IgD-negative memory B cell (primary cell): ENCODE results near the gene ERICH6. TPM values are rescaled to one million over a fixed set of nuclear protein-coding genes. Genes with fewer than 3 reads are reported as not detected.

Source experiments
- H3K27ac Mint-ChIP-seq, 3 donors: one replicate each; pipeline ENCODE4 v1.8.0; 2020 to 2022; ENCODE audit warnings: mild to moderate bottlenecking in 3 of 3, mixed read lengths in 3 of 3, moderate library complexity in 1 of 3
- H3K27me3 Mint-ChIP-seq: one replicate; pipeline ENCODE4 v1.8.0; 2021; ENCODE audit warnings: mixed read lengths
- H3K36me3 Mint-ChIP-seq: one replicate; pipeline ENCODE4 v1.8.0; 2020; ENCODE audit warnings: mild to moderate bottlenecking, mixed read lengths
- H3K4me1 Mint-ChIP-seq, 3 donors: one replicate each; pipeline ENCODE4 v1.8.0; 2020 to 2022; ENCODE audit warnings: mixed read lengths in 3 of 3, mild to moderate bottlenecking in 1 of 3
- H3K4me3 Mint-ChIP-seq, 4 donors: one replicate each; pipeline ENCODE4 v1.8.0; 2020 to 2022; ENCODE audit warnings: mild to moderate bottlenecking in 4 of 4, mixed read lengths in 4 of 4, moderate library complexity in 3 of 4
- H3K9me3 Mint-ChIP-seq, 3 donors: one replicate each; pipeline ENCODE4 v1.8.0; 2020 to 2021; ENCODE audit warnings: mixed read lengths in 3 of 3, mild to moderate bottlenecking in 1 of 3
- polyA plus RNA-seq: library from polyadenylated mRNA; unstranded; fragments of 300-500 nt; fragmentation: Illumina TruSeq; gene quantifications from one replicate; pipeline ENCODE4 v1.2.3, GENCODE V29; 2021

The ERICH6 gene
- polyA plus RNA-seq, 1 donor from 2014 or later, result 0.41 TPM

DNA sequence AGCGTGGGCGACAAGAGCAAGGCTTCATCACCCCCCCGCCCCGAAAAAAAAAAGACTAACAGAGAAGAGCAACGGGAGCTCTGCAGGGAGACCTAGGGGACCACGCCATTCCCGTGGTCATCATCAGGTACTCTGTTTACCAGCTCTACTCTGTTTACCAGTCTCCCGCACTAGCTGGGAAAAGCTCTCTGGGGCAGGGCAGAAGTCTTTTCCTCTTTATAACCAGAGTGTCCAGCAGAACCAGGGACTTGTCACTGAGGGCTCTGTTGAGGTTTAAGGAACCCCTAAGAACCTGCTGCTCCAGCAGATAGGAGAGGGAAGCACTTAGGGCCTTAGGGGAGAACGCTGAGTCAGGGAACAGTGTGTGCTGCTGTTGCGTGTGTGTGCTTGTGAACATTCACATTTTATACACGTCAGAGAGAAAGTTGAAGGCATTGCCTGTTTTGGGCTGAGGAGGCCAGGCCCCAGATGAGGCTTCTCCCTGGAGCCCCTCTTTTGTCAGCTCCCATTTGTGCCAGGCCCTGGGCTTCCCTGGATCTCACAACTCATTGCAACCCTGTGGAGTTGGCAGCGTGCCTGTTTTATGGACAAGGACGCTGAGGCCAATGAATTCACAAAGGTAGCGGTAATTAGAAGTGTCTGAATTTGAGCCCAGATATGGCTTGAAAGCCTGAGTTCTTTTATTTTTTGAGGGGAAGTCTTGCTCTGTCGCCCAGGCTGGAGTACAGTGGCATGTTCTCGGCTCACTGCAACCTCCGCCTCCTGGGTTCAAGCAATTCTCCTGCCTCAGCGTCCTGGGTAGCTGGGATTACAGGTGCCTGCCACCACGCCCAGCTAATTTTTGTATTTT, 24.2 kb upstream of the ERICH6 start:
- Mint-ChIP-seq H3K36me3 (peaks cover 1% of the 10 kb centered on the region), H3K9me3 (no peaks in the 10 kb centered on the region), H3K27ac (no peak overlapping the region)

DNA sequence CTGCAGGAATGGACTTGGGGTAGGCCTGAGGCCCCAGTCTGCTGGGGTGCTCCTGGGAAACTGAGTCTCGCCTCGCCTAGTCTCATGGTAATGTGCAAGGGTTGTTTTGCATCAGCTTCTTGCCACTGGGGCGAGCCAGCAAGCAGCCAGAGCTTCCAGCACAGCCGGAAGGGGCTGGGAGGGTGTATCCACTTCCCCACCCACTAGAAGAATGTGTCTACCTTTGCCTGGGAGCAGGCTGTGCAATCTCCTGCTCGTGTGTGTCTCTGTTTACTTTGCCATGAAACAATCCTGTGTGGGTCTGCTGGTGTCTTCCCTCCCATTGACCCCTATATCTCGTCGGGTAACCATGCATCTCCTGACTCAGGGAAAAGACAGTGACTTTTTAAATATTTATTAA, 21.8 kb upstream of the ERICH6 start:
- no peak overlapping the region for H3K27ac Mint-ChIP-seq
- no peaks in the 10 kb centered on the region for H3K27me3 Mint-ChIP-seq
- H3K9me3 Mint-ChIP-seq, result no peaks in the 10 kb centered on the region
- peaks cover 0 to 6% (median 0%) of the 10 kb centered on the region in 3 donors for H3K4me1 Mint-ChIP-seq
- no peaks in the 10 kb centered on the region for H3K36me3 Mint-ChIP-seq
- H3K4me3 Mint-ChIP-seq, result no peak overlapping the region

More for the DNA sequence above, 24.2 kb upstream of the ERICH6 start:
- no peaks in the 10 kb centered on the region for H3K27me3 Mint-ChIP-seq
- peaks cover 0 to 6% (median 3%) of the 10 kb centered on the region in 3 donors for H3K4me1 Mint-ChIP-seq
- H3K4me3 Mint-ChIP-seq, result no peak overlapping the region

- H3K36me3 Mint-ChIP-seq, result peaks cover 3% of the 10 kb centered on the region
- H3K4me1 Mint-ChIP-seq, result peaks cover 0 to 6% (median 0%) of the 10 kb centered on the region in 3 donors
- no peaks in the 10 kb centered on the region for H3K9me3 Mint-ChIP-seq
- no peak overlapping the region for H3K27ac Mint-ChIP-seq
- H3K27me3 Mint-ChIP-seq, result no peaks in the 10 kb centered on the region
- H3K4me3 Mint-ChIP-seq, result no peak overlapping the region
These were observed 20.2 kb upstream of the ERICH6 start for GRCh38 chr3:150723946-150724345.

DNA sequence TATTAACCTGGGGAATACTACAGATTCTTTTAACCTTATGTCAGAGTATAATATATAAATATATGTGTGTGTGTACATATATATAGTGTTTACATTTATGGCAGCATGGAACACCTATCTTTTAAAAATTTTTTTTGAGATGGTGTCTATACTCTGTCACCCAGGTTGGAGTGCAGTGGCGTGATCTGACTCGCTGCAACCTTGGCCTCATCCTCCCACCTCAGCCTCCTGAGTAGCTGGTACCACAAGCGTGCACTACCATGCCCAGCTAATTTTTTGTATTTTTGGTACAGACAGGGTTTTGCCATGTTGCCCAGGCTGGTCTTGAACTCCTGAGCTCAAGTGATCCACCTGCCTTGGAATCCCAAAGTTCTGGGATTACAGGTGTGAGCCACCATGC, 18.5 kb upstream of the ERICH6 start:
- Mint-ChIP-seq H3K4me3 (no peak overlapping the region), H3K36me3 (peaks cover 3% of the 10 kb centered on the region), H3K9me3 (no peaks in the 10 kb centered on the region), H3K4me1 (peaks cover 0 to 5% (median 0%) of the 10 kb centered on the region in 3 donors), H3K27me3 (no peaks in the 10 kb centered on the region), H3K27ac (no peak overlapping the region)

- no peaks in the 10 kb centered on the region for H3K27me3 Mint-ChIP-seq
- H3K27ac Mint-ChIP-seq, result no peak overlapping the region
- no peaks in the 10 kb centered on the region for H3K9me3 Mint-ChIP-seq
- peaks cover 3% of the 10 kb centered on the region for H3K36me3 Mint-ChIP-seq
- peaks cover 0 to 5% (median 0%) of the 10 kb centered on the region in 3 donors for H3K4me1 Mint-ChIP-seq
- H3K4me3 Mint-ChIP-seq, result no peak overlapping the region
These were observed 17.8 kb upstream of the ERICH6 start for GRCh38 chr3:150721285-150722130.

DNA sequence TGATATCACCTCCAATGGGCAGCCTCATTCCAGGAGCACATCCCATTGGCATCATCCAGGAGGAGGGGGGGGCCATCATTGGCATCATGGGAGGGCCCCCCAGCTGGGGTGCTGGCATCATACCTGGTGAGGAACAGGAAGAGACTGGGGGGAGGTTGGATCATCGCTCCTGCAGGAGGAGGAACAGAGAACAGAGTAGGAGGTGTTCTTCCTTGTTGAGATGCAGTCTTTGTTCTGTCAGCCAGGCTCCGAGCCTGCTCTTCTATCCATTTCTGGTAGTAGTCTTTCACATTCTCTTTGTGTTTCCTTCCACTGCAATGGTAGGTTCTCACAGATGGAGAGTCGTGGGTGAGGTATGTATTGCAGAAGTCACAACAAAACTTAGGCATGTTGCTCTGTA, 16.7 kb upstream of the ERICH6 start:
- Mint-ChIP-seq H3K9me3 (no peaks in the 10 kb centered on the region), H3K4me3 (no peak overlapping the region), H3K27ac (no peak overlapping the region), H3K36me3 (peaks cover 5% of the 10 kb centered on the region), H3K27me3 (no peaks in the 10 kb centered on the region), H3K4me1 (peaks cover 0 to 5% (median 0%) of the 10 kb centered on the region in 3 donors)

DNA sequence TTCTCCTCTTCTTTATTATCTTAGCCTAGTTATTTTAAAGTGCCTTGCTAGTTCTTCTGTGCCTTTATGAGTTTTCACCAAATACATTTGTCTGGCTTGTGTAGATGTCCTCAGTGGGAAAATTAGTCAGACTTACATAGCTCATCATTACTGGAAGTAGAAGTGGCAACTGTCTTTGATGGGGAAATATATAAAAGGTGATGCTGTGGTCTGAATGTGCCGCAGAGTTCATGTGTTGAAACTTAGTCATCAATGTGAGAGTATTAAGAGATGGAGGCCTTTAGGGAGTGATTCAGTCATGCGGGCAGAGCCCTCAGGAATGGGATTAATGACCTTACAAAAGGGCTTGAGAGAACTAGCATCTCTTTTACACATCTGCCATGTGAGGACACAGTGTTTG, 6.4 kb upstream of the ERICH6 start:
- Mint-ChIP-seq H3K27me3 (peaks cover 2% of the 10 kb centered on the region), H3K4me1 (peaks cover 0 to 4% (median 3%) of the 10 kb centered on the region in 3 donors), H3K27ac (no peak overlapping the region), H3K36me3 (peaks cover 10% of the 10 kb centered on the region), H3K4me3 (no peak overlapping the region), H3K9me3 (peaks cover 0 to 3% (median 0%) of the 10 kb centered on the region in 3 donors)

DNA sequence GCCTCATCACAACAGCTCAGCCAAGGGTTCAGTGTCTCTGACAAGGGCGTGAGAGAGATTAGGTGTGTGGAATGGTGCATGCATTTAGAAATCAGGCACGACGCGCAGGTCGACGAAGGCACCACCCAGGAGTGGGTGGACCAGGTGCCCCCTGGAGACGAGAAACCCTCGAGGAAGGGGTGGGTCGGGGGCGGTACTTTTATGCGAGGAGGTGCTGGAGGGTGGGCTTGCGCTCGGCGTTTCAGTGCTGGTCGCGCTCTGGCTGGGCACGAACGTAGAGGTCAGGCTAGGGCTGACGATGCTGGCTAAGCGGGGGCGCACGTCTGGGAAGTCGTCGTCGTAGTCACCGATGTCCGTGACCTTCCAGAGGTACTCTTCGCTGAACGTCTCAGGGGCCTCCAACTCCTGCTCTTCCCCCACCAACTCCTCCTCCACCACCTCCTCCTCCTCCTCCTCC, 393 bp downstream of the ERICH6 start:
- no peaks in the 10 kb centered on the region for H3K9me3 Mint-ChIP-seq
- H3K27ac Mint-ChIP-seq, result peak overlapping the region; percentile 99 to 100 (median 99)
- peak overlapping the region; percentile 95 to 99 (median 98) for H3K4me3 Mint-ChIP-seq
- H3K27me3 Mint-ChIP-seq, result no peaks in the 10 kb centered on the region
- peaks cover 8 to 12% (median 10%) of the 10 kb centered on the region in 3 donors for H3K4me1 Mint-ChIP-seq
- H3K36me3 Mint-ChIP-seq, result peaks cover 2% of the 10 kb centered on the region

- Mint-ChIP-seq H3K9me3 (no peaks in the 10 kb centered on the region), H3K27me3 (no peaks in the 10 kb centered on the region), H3K4me3 (no peak overlapping the region), H3K4me1 (peaks cover 5 to 12% (median 6%) of the 10 kb centered on the region in 3 donors), H3K27ac (no peak overlapping the region), H3K36me3 (no peaks in the 10 kb centered on the region)
These were observed 4.6 kb downstream of the ERICH6 start for GRCh38 chr3:150699068-150699639.

DNA sequence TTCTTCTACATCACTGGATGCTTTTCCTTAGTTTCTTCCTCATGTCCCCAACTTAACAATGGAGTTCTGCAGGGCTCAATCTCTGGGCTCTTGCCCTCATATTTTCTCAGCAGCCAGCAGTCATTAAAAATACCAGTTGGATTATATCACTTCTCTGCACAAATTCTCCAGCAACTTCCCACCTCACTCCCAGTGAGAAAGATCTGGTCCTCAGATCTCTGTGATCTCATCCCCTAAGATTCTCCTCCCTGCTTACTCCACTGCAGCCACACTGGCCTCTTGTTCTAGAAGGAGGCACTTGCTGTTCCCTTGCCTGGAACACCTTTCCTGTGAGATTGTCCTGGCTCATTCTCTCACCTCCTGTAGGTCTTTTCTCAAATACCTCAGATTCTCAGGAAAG, 6.1 kb downstream of the ERICH6 start:
- H3K9me3 Mint-ChIP-seq, result peaks cover 0 to 1% (median 0%) of the 10 kb centered on the region in 3 donors
- H3K27ac Mint-ChIP-seq, result peak overlapping the region in 1 of 3 donors; percentile 16
- no peaks in the 10 kb centered on the region for H3K36me3 Mint-ChIP-seq
- H3K27me3 Mint-ChIP-seq, result no peaks in the 10 kb centered on the region
- no peak overlapping the region for H3K4me3 Mint-ChIP-seq
- H3K4me1 Mint-ChIP-seq, result peaks cover 0 to 6% (median 1%) of the 10 kb centered on the region in 3 donors

DNA sequence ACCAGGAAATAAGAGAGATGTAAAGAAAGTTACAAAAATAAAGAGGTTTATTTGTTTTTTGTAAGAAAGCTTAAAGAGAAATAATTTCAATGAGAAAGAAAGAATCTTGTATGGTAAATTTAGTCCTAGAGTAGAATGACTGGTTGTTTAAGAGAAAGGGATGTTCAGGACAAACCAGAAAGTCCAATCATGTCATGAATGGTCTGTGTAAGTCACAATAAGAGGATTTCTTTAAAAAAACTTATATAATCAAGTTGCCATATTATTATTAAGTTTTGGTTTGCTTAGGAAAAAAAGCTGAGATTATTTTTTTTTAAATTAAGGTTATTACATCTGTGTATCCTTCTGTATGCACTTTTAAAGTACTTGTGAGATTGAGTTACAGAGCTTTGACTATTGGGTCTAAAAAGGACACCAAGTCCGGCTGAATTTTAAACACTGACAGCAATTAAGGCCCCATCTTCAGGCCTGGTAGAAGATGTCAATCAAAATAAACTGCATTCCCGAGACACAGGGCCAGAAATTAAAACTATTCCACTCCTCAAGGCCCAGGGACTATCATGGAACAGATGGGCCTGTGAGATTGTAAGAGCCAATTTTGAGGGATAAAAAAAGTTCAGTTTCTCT, 12.2 kb downstream of the ERICH6 start:
- no peak overlapping the region for H3K4me3 Mint-ChIP-seq
- peaks cover 1% of the 10 kb centered on the region for H3K27me3 Mint-ChIP-seq
- no peaks in the 10 kb centered on the region for H3K36me3 Mint-ChIP-seq
- no peak overlapping the region for H3K27ac Mint-ChIP-seq
- H3K9me3 Mint-ChIP-seq, result peaks cover 0 to 2% (median 0%) of the 10 kb centered on the region in 3 donors
- no peaks in the 10 kb centered on the region for H3K4me1 Mint-ChIP-seq

- Mint-ChIP-seq H3K36me3 (no peaks in the 10 kb centered on the region), H3K27ac (no peak overlapping the region)
These were observed 16.1 kb downstream of the ERICH6 start for GRCh38 chr3:150687613-150688012.

DNA sequence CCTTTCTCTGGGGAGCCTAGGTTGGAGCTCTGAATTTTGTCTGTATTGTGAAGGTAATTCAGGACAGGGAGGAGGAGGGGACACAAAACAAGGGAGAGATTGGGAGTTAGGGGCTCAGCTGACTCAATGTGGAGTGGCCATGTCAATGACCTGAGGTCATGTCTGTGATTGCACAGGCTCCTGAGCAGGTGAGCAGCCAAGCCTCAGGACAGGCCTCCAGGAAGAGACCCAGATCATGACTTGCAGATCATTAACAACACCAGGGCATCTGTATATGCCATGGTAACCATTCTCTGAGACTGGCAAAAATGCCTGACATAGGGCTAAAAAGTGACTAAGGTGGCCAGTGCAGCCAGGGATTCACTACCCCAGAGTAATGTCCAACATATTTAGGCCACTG, 20.9 kb downstream of the ERICH6 start:
- Mint-ChIP-seq H3K36me3 (no peaks in the 10 kb centered on the region), H3K9me3 (no peaks in the 10 kb centered on the region), H3K4me1 (peaks cover 18 to 22% (median 20%) of the 10 kb centered on the region in 3 donors), H3K27me3 (peaks cover 3% of the 10 kb centered on the region), H3K4me3 (no peak overlapping the region), H3K27ac (no peak overlapping the region)

More at GRCh38 chr3:150687613-150688012, 16.1 kb downstream of the ERICH6 start:
- Mint-ChIP-seq H3K9me3 (peaks cover 0 to under 1% (median 0%) of the 10 kb centered on the region in 3 donors), H3K4me1 (peaks cover 0 to 3% (median 2%) of the 10 kb centered on the region in 3 donors), H3K27me3 (peaks cover 1% of the 10 kb centered on the region), H3K4me3 (no peak overlapping the region)

DNA sequence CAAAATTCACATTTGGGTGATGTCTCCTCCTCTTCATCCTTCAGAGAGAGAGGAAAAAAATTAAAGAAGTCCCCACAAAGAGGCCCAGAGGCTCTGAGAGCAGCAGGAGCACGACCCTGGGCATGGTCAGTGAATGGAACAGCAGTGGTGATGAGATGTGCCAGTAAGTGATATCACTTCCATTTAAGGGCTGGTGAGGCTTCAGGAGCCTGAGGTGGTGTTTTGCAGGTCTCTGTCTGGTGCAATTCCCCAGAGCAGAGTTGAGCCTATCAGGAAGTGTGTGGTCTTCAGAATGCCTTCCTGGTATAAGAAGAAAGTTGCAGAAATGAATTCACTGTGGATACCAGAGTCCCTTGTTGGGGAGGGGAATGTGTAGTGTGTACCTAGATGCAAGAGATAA, 21.4 kb downstream of the ERICH6 start:
- Mint-ChIP-seq H3K4me3 (peak overlapping the region in 2 of 4 donors; percentile 26 to 70), H3K27ac (no peak overlapping the region), H3K9me3 (no peaks in the 10 kb centered on the region), H3K36me3 (no peaks in the 10 kb centered on the region), H3K4me1 (peaks cover 18 to 22% (median 20%) of the 10 kb centered on the region in 3 donors), H3K27me3 (peaks cover 3% of the 10 kb centered on the region)
